Spleen (tissue), 7 donors: Measurements from ENCODE around the gene IL22RA1.
A peak's percentile ranks its signal among the peaks of the same experiment; 100 is the strongest.

Experiments used
- CTCF ChIP-seq, 11 experiments: fragments of 200-600 bp in 7 of 11; fragments of 450-650 bp in 4 of 11; sonication (generic) in 4 of 11; IDR thresholded peaks in 8 of 11; conservative IDR thresholded peaks in 3 of 11; 1 replicate in 7 of 11; 2 replicates in 4 of 11; pipeline versions ENCODE4 v1.4.0 to v1.8.0; 2016 to 2021; ENCODE audit warnings: antibody characterized with exemption in 11 of 11, inconsistent platforms in 4 of 11, mild to moderate bottlenecking in 1 of 11
- POLR2A ChIP-seq, 3 donors: fragments of 450-650 bp; IDR thresholded peaks; one replicate each; pipeline ENCODE4 v1.5.1; 2017; ENCODE audit warnings: antibody characterized with exemption in 3 of 3, mild to moderate bottlenecking in 1 of 3
- POLR2AphosphoS5 ChIP-seq, 3 donors: sonication (generic); formaldehyde crosslinking; IDR thresholded peaks; one replicate each; pipeline ENCODE4 v1.5.1; 2017; ENCODE audit warnings: antibody characterized with exemption in 3 of 3
- donor health status: DM: no; HTN: no; CAD: no; lungs with moderate emphysema.
- donor health status: DM: no; HTN: no; CAD: no.
- donor health status: DM: no; HTN: no; CAD: no.

GRCh38 chr1:24186993-24187790 lies 44.3 kb upstream of the IL22RA1 start, which contains the start of gene IFNLR1:
- TF ChIP-seq CTCF (IDR thresholded peaks at IDR 0.05 in 8 of 11, conservative IDR thresholded peaks at IDR 0.05 in 3 of 11) (no peak), POLR2A (IDR thresholded peaks at IDR 0.05) (no peak), POLR2AphosphoS5 (IDR thresholded peaks at IDR 0.05) (peak; percentile 53 to 68 (median 68))
